GM12878 (cell line): Measurements from ENCODE around the gene C1QL2. TPM values are rescaled to one million over a fixed set of nuclear protein-coding genes. Genes with fewer than 3 reads are reported as not detected.

Source experiments
- ATAC-seq: fragments of 200-7000 bp; cut with Tn5 transposase; 3 replicates; pipeline ENCODE4 v1.9.1; 2020; ENCODE audit warnings: mild to moderate bottlenecking, moderate library complexity
- BruUV-seq: library from RNA; stranded (reverse); fragments of 400-500 nt; replicated peaks from 2 replicates; lab custom pipeline; 2021; lab: Mats Ljungman, UMichigan
- CTCF ChIA-PET: fragments of 300-600 bp; sonication (Branson Sonifier 250); formaldehyde crosslinking; extraction: SDS; loops from one replicate; lab custom pipeline; 2021; ENCODE audit warnings: inconsistent platforms; lab: Yijun Ruan, JAX
- POLR2A ChIA-PET: fragments of 350-600 bp; formaldehyde crosslinking; extraction: SDS; loops from one replicate; lab custom pipeline; 2021; ENCODE audit warnings: inconsistent platforms; lab: Charles Lee
- RAD21 ChIA-PET: fragments of 300-600 bp; sonication (Branson Sonifier 250); formaldehyde crosslinking; loops from one replicate; lab custom pipeline; 2023; ENCODE audit warnings: antibody characterized with exemption; ENCODE audit not compliant: unreplicated experiment; lab: Charles Lee
- SMC1A ChIA-PET: fragments of 300-600 bp; sonication (Branson Sonifier 250); formaldehyde crosslinking; loops from one replicate; lab custom pipeline; 2023; ENCODE audit not compliant: unreplicated experiment, uncharacterized antibody; lab: Charles Lee
- DNase-seq: peaks from one replicate; pipeline ENCODE4 v3.0.0-alpha.2; 2011; ENCODE audit warnings: low read depth, low spot score
- FAIRE-seq: peaks from 3 replicates; lab custom pipeline; 2011; peaks lifted over from hg19 to GRCh38; lab: Jason Lieb, UNC
- H2AFZ ChIP-seq: 2 replicates; pipeline ENCODE4 v1.6.0; 2011; ENCODE audit warnings: low read depth, low read length, control low read depth; ENCODE audit not compliant: control insufficient read depth
- H3K27ac ChIP-seq: 2 replicates; pipeline ENCODE4 v1.5.1; 2011; ENCODE audit warnings: control low read depth; ENCODE audit not compliant: control insufficient read depth, insufficient read depth
- H3K27me3 ChIP-seq, 2 experiments: replicated peaks in 1 of 2; 2 replicates each; pipeline versions ENCODE4 v1.6.0 to v1.6.1; 2011; ENCODE audit warnings: low read length in 1 of 2; ENCODE audit not compliant: control insufficient read depth in 2 of 2, insufficient read depth in 2 of 2
- H3K36me3 ChIP-seq, 2 experiments: 2 replicates each; pipeline ENCODE4 v1.5.1; 2011; ENCODE audit warnings: low read length in 1 of 2; ENCODE audit not compliant: control insufficient read depth in 2 of 2, insufficient read depth in 2 of 2
- H3K4me1 ChIP-seq: 2 replicates; pipeline ENCODE4 v1.6.1; 2011; ENCODE audit warnings: mild to moderate bottlenecking, low read length, moderate library complexity, mixed read lengths; ENCODE audit not compliant: control insufficient read depth, insufficient read depth
- H3K4me2 ChIP-seq: 2 replicates; pipeline ENCODE4 v1.6.0; 2011; ENCODE audit warnings: control low read depth; ENCODE audit not compliant: control insufficient read depth, insufficient read depth
- H3K4me3 ChIP-seq: fragments of 200-600 bp; sonication (generic); 2 replicates; pipeline ENCODE4 v1.5.1; 2016
- H3K79me2 ChIP-seq: 2 replicates; pipeline ENCODE4 v1.6.0; 2011; ENCODE audit warnings: low read length; ENCODE audit not compliant: control insufficient read depth, insufficient read depth
- H3K9ac ChIP-seq: 2 replicates; pipeline ENCODE4 v1.8.0; 2011; ENCODE audit warnings: low read length, control low read depth, mixed read lengths; ENCODE audit not compliant: control insufficient read depth, insufficient read depth
- H3K9me3 ChIP-seq: replicated peaks from 3 replicates; pipeline ENCODE4 v1.5.1; 2011; ENCODE audit warnings: mild to moderate bottlenecking, low read length; ENCODE audit not compliant: control insufficient read depth, insufficient read depth
- H4K20me1 ChIP-seq: 2 replicates; pipeline ENCODE4 v1.6.0; 2011; ENCODE audit not compliant: control insufficient read depth, insufficient read depth
- CBX5 ChIP-seq: sonication (generic); IDR thresholded peaks from 2 replicates; pipeline ENCODE4 v1.6.1; 2016; ENCODE audit warnings: low read depth, moderate library complexity, mild to moderate bottlenecking, inconsistent platforms
- CEBPB ChIP-seq, 2 experiments: fragments of 150-350 bp in 1 of 2; IDR thresholded peaks; 2 replicates each; pipeline ENCODE4 v1.6.1; 2012 to 2014; ENCODE audit warnings: low read depth in 2 of 2, low read length in 2 of 2, borderline replicate concordance in 1 of 2, inconsistent platforms in 1 of 2
- MTA3 ChIP-seq: IDR thresholded peaks from 2 replicates; pipeline ENCODE4 v1.6.1; 2012; ENCODE audit warnings: low read length, inconsistent platforms, borderline replicate concordance
- POLR2A ChIP-seq: IDR thresholded peaks from 2 replicates; pipeline ENCODE4 v1.6.1; 2011; ENCODE audit warnings: low read depth, mild to moderate bottlenecking, low read length
- POLR2AphosphoS5 ChIP-seq: IDR thresholded peaks from 2 replicates; pipeline ENCODE4 v1.6.1; 2011; ENCODE audit warnings: mild to moderate bottlenecking, low read length, inconsistent platforms
- SMAD5 ChIP-seq: IDR thresholded peaks from 2 replicates; pipeline ENCODE4 v1.6.1; 2016; ENCODE audit warnings: antibody characterized with exemption, low read depth
- YBX1 ChIP-seq: fragments of 450-650 bp; IDR thresholded peaks from 2 replicates; pipeline ENCODE4 v1.6.1; 2016; ENCODE audit warnings: antibody characterized with exemption
- YY1 ChIP-seq: IDR thresholded peaks from 2 replicates; pipeline ENCODE4 v1.6.1; 2011; ENCODE audit warnings: low read depth, mild to moderate bottlenecking, low read length
- WGBS: methylation state at CpG from one replicate; pipeline ENCODE4 v1.1.6; 2016; ENCODE audit warnings: low lambda C conversion rate; ENCODE audit not compliant: insufficient replicate concordance, insufficient coverage; ENCODE audit errors: missing lambda C conversion rate; 5-methylcytosine and 5-hydroxymethylcytosine counted together
- in situ Hi-C: fragments of 300-500 bp; cut with MboI; formaldehyde crosslinking; loops from 9 replicates; pipeline ENCODE4 v1.14.3; 2018; ENCODE audit warnings: mixed read lengths
- intact Hi-C: fragments of 100-400 bp; cut with micrococcal nuclease; formaldehyde crosslinking; loops from one replicate; pipeline ENCODE4 v1.14.2; 2022; ENCODE audit not compliant: unreplicated experiment
- polyA plus RNA-seq, 11 experiments: library from polyadenylated mRNA; depleted of rRNA in 4 of 11; unstranded in 6 of 11; stranded (reverse) in 5 of 11; fragments of >200 nt; fragmentation: Nextera tagmentation in 4 of 11; fragmentation: Illumina TruSeq in 1 of 11; extraction: Ambion mirVana in 4 of 11; extraction: Trizol in 1 of 11; gene quantifications; 1 replicate in 1 of 11; 2 replicates in 10 of 11; pipeline versions ENCODE4 v1.2.1 to v1.2.3, GENCODE V29; 2011 to 2016; ENCODE audit warnings: inconsistent platforms in 2 of 11, missing spikeins in 2 of 11, low read depth in 1 of 11
- total RNA-seq, 4 experiments: library from RNA; depleted of rRNA in 3 of 4; stranded (reverse); fragments of >200 nt in 3 of 4; fragmentation: Illumina TruSeq in 1 of 4; extraction: Trizol in 1 of 4; gene quantifications; 2 replicates each; pipeline versions ENCODE4 v1.2.1 to v1.2.3, GENCODE V29; 2013 to 2021

Gene C1QL2
- total and polyA plus RNA-seq, 10 of the 15 experiments (the other 5 are each of a cell fraction or from before 2014, with no cell fraction given): not detected

- no peaks in the 10 kb centered on the region for H4K20me1 ChIP-seq
- no peaks in the 10 kb centered on the region for H3K79me2 ChIP-seq
- H3K4me2 ChIP-seq: no peak overlapping the region
- H3K27me3 ChIP-seq: no peaks in the 10 kb centered on the region
- no peaks in the 10 kb centered on the region for H3K36me3 ChIP-seq
- H3K4me3 ChIP-seq: no peak overlapping the region
- no peaks in the 10 kb centered on the region for H3K4me1 ChIP-seq
- ATAC-seq (no peak), DNase-seq (no peak), FAIRE-seq (no peak)
- ChIA-PET SMC1A (no interaction called here), POLR2A (no interaction called here), RAD21 (no interaction called here), CTCF (interaction anchor here (5.4 kb wide), 1 partner anchor 295 kb away, joined by 39 read pairs; no protein-coding TSS in a partner anchor)
- no TSS peak for BruUV-seq
- intact Hi-C loops: no loop called here
- in situ Hi-C loops: loop anchor here (5.0 kb wide), 1 partner anchor 295 kb away; no protein-coding TSS in a partner anchor
- no peaks in the 10 kb centered on the region for H3K9me3 ChIP-seq
- no peak overlapping the region for H3K27ac ChIP-seq
- H3K9ac ChIP-seq: no peak overlapping the region
- 31% methylated on average over 12 of the region's 12 CpGs for WGBS
- TF ChIP-seq SMAD5: no peak
- no peak for TF ChIP-seq CBX5
- no peak for TF ChIP-seq YY1
- no peak for TF ChIP-seq YBX1
- no peak for TF ChIP-seq MTA3
- TF ChIP-seq, all 136 proteins: peak for 0
- no peak overlapping the region for H2AFZ ChIP-seq
Measured at GRCh38 chr2:119177171-119177837, 18.8 kb upstream of the C1QL2 start.

GRCh38 chr2:119175517-119175916 lies 17.0 kb upstream of the C1QL2 start:
- FAIRE-seq: no peak
- H3K36me3 ChIP-seq: no peaks in the 10 kb centered on the region
- H3K27ac ChIP-seq: no peak overlapping the region
- no peak for TF ChIP-seq CBX5
- TF ChIP-seq CEBPB (IDR thresholded peaks at IDR 0.05; ENCODE audit: borderline replicate concordance in 1 of 2, low read depth in 2 of 2, low read length in 2 of 2): no peak
- TF ChIP-seq POLR2AphosphoS5: no peak
- TF ChIP-seq POLR2A: no peak
- TF ChIP-seq, all 136 proteins: peak for 0
- ATAC-seq: no peak
- in situ Hi-C loops: loop anchor here (5.0 kb wide), 1 partner anchor 293 kb away; no protein-coding TSS in a partner anchor
- Histone ChIP-seq H4K20me1 (no peaks in the 10 kb centered on the region), H3K9me3 (no peaks in the 10 kb centered on the region), H2AFZ (no peak overlapping the region), H3K4me3 (no peak overlapping the region), H3K4me2 (no peak overlapping the region), H3K9ac (no peak overlapping the region), H3K4me1 (no peaks in the 10 kb centered on the region), H3K27me3 (no peaks in the 10 kb centered on the region), H3K79me2 (no peaks in the 10 kb centered on the region)
- ChIA-PET RAD21 (no interaction called here), SMC1A (interaction anchor here (0.8 to 1.5 kb wide), 2 partner anchors 9 to 293 kb away, joined by 3 to 11 read pairs; no protein-coding TSS in a partner anchor), CTCF (interaction anchor here (0.5 to 5.4 kb wide), 8 partner anchors 9 to 293 kb away, joined by 3 to 39 read pairs (median 4); no protein-coding TSS in a partner anchor), POLR2A (no interaction called here)
- no TSS peak for BruUV-seq
- DNase-seq: no peak
- intact Hi-C loops: no loop called here
- 29% methylated on average over 10 of the region's 10 CpGs for WGBS
